ENCODE measurements around the gene AJM1.
A peak's percentile ranks its signal among the peaks of the same experiment; 100 is the strongest.

The AJM1 gene

DNA sequence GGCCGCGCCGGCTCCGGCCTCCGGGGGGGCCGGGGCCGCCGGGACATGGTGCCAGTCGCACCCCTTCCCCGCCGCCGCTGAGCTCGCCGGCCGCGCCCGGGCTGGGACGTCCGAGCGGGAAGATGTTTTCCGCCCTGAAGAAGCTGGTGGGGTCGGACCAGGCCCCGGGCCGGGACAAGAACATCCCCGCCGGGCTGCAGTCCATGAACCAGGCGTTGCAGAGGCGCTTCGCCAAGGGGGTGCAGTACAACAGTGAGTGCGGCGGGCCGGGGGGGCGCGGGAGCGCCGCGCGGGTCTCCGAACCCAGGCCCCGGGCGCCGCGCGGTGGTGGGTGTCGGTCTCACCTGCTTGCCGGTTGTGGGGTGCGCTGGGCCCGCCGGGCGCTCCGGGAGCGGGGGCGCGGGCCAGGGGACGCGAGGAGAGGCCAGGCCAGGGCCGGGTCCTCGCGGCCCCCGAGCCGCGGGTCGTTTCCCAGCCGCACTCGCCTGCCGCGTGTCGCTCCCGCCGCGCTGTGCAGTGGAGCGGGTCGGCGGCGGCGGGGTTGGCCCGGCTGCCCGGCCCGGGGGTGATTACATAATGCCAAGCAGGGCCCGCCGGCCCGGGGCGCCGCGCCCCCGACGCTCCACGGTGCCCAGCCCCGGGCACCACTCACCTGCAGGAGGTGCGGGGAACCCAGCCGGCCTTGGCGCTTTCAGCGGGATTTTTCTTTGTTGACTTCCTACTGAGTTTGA, 34.0 kb upstream of the AJM1 start:
- peak; percentile 72 for DNase-seq (ENCODE audit: low spot score)

DNA sequence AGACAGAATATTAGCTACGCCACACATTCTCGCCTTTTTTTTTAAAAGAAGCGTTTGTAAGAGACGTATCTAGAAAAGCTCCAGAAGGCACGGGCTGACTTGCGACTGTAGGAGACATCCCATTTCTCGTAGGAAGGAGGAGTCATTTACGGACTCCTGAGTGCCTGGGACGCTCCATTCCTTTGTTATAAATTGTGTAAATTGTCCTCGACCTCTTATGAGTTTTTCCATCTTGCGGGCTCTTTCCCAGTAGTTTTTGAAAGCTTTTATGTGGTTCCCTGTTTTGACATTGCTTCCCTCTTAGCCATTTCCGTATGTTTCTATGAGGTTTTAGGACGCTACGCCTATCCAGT, 33.5 kb upstream of the AJM1 start:
- no peak for DNase-seq (ENCODE audit: low spot score)

DNA sequence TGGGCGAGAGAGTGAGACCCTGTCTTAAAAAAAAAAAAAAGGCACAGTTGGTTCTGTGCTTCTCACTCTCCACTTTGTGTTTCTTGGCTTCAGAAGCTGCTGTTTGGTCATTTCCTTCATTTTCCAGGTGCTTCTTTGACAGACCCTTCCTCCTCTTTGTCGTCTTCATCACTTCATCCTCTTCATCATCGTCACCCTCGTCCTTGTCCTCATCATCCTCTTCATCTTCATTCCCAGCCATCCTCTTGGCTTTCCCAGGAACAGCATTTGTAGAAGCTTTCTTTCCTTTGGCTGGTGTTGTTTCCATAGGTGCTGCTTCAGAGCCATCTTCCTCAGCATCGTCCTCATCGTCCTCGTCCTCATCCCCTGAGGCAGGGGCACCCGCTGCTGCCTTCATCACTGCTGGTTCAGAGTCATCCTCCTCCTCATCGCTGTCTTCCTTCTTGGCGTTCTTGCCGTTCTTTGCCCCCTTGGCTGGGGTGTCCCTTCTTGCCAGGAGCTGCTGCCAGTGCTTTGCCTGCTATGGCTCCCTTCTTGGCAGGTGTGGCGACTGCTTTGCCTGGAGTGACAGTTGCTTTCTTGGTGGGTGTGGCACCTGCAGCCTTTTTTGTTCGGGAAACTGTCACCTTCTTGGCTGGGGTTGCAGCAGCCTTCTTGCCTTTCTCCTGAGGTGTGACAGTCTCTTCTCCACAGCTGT, 27.4 kb upstream of the AJM1 start:
- no peak for DNase-seq (ENCODE audit: low spot score)

DNA sequence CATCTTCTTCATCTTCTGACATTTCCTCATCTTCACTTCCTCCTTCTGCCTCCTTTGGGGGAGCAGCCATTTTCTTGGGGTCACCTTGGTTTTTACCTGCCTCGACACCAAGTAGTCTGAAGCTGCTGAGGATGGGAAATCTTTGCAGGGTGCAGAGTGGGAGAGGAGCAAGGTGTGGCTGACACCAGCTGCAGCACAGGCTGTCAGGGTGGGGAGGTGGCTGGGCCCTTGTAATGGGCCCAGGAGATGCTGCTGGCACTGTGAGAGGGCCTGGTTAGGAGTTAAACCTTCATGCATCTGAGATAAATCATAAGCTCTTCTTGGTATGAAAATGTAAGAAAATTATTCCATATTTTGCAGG, 26.9 kb upstream of the AJM1 start:
- no peak for DNase-seq (ENCODE audit: low spot score)

DNA sequence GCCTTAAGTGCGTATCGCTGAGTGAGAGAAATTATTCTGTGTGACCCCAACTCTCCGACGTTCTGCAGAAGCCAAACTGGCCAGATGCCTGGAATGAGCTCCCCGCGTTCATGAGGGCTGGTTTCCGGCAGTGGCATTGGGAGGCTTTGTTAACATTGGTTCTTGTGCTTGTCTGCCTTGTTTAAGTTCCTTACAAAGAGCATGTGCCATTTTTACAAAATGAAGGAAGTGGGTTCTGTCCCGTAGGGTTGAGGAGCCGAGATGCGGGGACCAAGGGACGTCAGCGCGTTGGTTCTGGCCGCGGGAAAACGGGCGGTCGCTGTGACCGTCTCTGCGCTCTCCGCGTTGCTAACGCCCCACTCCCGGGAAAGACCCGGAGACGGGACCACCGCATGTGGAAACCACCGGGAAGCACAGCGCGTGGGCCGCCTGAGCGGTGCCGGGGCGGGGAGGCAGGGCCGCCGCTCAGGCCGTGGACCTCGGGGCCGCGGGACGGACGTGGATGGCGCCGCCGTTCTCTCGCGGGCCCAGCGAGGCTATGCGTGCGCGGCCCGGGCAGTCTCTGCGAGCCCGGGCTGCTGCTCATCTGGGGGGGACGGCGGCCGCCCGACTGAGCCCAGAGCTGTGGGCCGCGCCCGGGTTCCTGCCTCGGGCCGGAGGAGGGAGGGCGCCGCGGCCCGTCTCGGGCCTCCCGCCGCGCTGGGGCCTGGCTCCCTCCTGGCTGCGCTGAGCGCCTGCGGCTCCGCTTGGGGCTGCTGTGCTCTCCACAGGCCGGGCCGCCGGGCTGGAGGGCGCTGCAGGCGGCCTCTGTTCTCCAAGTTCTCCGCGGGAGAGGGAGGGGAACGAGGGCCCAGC, 21.1 kb upstream of the AJM1 start:
- DNase-seq (ENCODE audit: low spot score): no peak

DNA sequence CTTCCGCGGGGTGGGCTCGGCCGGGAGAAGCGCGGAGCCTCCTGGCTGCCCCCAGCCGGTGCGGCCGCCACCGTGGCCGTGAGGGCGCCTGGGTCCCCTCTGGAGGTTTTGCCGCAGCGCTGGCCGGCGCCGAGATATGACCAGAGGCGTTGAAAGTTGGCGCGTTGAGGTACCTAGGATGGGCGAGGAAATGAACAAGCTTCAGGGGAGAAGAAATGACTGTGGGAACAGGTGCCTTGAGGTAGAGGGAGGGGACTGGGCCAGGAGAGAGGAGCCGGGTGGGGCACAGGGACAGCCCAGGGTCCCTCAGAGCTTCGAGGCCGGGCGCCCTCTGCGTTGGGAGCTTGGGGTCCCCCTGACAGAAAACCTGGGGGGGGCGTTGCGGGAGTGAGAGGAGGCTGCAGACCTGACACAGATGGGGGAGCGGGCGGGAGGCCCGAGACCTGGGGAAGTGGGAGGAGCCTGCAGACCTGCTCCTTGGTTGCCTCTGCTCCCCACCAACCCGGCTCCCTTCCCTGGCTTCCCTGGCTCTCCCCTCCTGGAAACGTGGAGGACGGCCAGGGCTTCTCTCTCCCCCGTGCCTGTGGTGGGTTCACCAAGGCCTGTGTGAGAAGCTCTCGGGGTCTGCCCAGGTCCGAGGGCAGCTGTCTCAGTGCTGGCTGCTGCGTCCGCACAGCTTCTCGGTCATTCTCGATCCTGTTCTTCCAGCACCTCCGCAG, 20.3 kb upstream of the AJM1 start:
- DNase-seq (ENCODE audit: low spot score): no peak

DNA sequence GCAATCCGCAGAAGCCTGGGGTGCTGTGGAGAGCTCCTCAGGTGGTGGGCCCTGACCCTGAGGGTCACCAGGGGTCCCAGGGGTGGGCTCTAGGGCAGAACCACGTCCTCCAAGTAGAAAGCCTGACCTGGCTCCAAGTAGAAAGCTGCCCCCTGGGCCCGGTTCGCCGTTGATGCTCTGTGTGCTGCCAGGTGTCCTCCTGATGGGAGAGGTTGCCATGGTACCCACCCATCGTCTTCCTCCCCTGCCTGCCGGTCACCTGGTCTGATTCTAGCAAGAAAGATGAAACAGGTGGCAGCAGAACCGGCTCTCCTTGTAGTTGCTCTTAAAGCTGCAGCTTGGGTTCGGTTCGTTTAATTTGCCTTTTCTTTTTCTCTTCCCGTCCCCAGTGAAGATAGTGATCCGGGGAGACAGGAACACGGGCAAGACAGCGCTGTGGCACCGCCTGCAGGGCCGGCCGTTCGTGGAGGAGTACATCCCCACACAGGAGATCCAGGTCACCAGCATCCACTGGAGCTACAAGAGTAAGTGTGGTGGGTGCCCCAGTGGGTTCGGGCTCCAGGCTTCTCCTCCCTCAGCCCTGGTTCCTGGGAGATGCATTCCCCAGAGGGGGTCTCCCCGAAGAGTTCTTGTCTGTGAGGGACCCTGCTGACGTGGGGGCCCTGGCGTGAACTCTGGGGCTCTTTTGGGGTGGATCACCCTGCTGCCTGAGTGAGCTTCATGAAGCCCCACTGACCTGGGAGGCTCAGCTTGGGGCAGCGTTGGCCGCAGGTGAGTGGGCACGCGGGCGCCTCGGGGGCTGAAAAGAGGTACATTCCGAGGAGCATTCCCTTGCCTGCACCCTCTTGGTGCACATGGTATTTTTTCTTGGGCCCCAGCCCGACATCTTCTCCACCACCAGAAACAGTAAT, 18.9 kb upstream of the AJM1 start:
- no peak for DNase-seq (ENCODE audit: low spot score)

DNA sequence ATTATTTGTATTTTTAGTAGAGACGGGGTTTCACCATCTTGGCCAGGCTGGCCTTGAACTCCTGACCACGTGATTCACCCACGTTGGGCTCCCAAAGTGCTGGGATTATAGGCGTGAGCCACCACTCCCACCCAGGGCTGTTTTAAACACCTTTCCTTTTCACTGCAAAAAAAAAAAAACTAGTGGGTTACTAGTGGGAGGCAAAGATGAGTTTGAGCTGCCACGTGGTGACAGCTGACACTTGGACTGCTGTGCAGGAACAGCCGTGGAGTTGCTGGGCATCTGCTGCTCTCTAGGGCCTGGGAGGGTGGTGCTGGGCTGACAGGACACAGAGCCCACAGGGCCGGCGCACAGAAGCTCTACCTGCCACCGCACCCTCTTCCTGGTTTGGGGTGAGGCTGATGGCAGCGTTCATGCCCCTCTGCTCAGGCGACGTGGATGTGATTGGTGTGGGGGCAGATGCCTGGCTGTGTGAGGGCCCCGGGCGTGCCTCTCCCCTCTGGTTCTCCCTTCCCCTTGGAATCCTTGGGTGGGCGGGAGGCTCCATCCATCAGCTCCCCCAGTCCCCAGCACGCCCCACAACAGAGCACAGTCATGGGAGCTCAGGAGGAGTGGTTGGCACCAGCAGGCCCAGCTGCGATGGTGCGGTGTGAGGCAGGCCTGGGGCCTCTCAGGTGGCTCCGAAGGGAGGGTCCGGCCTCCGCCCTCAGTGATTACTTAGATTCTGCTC, 17.6 kb upstream of the AJM1 start:
- no peak for DNase-seq (ENCODE audit: low spot score)

DNA sequence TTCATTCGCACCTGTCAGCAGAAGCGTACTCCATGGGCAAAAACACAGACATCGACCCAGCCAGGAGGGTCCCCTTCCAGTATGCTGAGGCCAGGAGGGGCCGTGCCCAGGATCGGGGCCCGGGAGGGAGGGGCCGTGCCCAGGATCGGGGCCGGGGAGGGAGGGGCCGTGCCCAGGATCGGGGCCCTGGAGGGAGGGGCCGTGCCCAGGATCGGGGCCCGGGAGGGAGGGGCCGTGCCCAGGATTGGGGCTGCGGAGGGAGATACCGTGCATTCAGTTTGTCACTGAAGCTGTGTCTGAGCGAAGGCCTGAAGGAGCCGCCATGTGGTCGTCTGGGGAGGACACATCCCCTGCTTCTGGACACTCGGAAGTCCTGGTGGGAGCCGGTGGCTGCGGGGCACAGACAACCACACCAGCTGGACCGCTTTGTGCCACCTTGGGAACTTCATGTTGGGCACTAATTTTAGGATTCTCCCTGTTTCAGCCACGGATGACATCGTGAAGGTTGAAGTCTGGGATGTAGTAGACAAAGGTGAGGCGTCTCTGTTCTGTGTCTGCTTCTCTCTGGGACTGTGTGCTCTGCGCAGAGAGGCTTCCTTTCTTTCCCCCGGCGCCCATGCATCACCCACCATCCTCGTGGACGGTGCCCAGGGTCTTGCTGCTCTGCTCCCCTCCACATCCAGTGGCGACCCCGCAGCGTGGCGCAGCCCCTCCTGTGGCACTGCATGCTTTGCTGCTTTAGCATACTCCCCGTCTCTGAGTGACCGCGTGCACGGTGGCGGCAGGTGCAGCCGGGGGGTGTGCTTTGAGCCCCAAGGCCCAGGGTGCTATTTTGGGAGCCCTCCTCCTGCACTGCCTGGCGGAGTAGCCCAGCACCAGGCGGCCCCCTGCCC, 16.7 kb upstream of the AJM1 start:
- no peak for DNase-seq (ENCODE audit: low spot score)

DNA sequence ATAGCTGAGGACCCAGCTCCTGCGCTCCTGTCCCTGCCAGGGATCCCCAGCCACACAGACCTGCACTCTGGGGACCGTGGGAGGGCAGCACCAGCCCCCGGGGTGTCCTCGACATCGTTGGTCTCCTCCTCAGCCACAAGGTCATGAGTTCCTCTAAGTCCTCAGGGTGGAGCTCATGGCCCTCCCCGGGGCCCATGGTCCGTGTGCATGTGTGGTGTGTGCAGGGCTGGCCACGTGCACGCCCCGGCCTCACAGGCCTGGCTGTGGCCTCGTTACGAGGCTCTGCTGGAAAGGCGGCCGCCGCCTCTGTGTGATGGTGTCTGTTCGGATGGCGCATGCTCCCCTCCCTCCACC, 16.1 kb upstream of the AJM1 start:
- DNase-seq (ENCODE audit: low spot score): no peak

DNA sequence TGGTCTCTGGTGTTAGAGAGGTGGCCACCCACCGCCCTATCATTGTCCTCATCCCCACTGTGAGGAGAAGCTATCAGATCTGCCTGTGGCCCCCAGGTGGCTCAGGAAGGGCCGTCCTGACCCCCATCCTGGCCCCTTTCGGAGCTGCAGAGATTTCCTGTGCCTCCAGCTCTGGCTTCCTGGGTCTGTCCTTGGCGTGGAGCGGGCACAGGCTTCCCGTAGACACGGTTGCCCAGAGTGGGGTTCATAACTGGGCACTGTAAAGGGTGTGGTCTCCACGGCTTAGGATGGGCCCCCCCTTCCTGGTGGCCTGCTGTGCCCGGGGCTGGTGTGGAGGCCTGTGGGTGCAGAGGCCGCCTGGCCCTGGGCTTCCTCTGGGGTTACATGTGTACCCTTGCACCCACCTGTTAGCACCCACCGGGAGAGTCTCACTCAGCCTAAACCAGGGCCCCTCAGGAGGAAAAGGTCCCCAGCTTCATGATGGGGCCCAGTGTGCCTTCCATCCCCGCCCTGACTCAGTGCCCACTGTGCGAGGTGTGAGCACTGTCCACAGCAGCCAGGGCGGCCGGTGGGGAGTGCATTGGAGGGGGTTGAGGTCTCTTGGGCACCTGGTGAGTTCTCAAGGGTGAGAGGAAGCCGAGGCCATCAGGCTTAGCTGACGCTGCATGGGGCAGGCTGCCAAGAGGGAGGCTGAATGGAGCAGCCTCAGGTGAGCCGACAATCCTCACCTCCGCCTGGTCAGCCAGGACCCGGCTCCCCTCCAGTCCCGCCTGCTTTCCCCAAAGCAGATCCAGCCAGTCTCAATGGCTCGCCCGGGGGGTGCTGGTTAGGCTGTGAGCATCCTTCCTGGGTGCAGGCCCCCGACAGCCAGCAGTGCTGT, 15.3 kb upstream of the AJM1 start:
- DNase-seq (ENCODE audit: low spot score): no peak

DNA sequence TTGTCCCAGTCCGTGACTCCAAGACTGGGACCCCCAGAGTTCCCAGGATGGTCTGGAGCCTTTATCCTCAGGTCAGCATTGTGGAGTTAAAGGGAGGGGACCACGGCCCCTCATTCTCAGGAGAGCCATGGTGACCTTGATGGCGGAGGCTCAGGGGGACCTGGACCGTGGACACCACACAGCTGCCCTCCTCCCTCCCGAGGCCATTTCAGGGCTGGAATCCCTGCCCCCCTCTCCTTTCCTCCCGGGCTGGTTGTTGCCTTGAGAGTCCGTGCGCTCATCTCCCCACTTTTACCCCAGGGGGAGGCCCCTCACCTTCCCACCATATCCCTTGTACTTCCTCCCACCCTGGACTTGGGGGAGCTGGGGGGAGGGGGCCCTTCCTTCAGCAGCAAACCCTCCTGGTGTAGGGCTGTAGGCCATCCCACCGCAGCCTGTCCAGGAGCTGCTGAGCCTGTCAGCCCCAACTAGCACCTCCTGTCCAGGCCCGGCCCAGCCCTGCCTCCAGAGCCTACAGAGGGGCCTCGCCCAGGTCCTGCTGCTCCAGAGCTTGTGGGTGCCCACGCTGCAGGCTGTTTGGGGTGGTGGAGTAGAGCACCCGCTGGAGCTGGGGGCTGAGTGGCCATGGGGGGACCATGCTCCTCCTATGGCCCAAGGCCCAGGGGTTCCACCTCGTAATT, 14.3 kb upstream of the AJM1 start:
- no peak for DNase-seq (ENCODE audit: low spot score)

DNA sequence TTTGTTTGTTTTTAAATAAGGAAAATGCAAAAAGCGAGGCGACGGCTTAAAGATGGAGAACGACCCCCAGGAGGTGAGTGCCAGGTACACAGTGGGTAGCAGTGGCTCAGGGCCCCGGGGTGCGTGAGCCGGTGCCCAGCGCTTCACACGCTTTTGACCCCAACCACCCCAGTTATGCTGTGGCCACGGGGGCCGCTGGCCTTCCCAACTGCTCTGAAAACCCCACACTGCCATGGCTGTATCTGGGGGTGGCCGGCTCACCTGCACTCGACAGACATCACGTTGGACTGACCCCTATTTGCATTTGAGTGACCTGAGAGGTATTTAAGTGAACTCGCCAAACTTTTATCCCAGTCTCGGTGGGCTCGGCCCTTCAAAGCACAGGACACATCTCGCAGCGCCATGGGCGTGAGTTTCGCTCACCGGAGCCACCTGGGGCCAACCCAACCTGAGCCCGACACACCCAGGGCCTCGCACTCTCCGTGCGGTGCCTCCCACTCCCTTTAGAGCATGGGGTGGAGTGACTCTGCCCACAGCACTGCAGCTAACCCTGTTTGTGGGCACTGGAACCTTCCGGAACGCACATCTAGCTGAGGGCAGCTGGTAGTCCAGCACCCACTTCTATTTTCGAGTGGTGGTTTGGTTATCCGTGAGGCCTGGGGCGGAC, 13.7 kb upstream of the AJM1 start:
- DNase-seq (ENCODE audit: low spot score): no peak

DNA sequence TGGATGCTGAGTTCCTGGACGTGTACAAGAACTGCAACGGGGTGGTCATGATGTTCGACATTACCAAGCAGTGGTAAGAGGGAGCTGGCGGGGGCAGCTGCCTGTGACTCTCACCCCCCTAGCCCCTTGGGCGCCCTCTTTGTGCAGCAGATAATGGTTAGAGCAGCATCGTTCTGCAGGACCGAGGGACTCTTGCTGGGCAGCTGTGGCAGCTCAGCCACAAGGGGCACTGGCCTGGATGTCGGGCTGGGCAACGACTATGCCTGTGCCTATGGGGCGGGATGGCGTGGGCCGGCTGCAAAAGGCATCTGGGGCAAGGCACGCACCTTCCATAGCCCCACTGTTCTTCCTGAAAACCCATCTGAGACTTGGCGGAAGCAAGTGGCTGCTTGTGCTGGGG, 12.9 kb upstream of the AJM1 start:
- no peak for DNase-seq (ENCODE audit: low spot score)

DNA sequence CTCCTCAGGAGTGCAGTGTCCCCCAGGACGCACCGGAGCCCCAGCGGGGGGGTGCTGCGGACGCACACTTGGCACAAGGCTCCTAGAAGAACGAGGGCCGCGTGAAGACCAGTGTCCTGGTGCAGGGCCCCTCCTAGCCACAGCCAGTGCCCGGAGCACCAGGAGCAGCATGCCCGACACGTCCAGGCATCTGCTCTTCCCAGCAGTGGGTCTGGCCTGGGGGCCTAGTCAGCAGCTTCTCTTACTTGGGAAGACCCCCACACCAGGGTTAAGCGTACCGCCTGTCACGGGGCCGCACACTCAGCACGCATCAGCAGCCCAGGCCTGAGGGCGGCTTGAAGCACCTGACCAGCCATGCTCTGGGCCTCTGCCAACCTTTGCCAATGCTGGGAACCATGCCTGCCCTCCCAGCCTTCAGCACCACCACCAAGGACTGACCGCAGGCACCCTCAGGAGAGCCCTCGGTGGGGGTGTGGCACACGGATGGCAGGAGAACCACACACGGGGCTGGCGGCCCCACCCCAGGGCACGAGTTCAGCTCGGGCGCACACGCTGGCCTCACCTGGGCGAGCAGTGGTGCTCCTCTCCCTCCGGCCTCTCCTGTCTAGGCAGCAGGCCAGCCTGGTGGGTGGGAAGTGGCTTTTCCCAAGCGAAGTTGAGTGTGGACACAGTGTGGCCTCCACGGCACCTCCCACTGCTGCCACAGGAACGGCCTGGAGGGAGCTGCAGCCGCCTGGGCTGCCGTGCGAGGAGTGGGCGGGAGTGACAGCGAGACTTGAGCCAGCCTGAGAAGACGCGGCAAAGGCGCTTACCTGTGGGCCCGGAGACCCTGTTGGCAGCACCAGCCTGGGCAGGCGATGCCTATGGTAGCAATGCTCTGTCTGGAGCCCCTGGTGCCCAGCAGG, 12.0 kb upstream of the AJM1 start:
- no peak for DNase-seq (ENCODE audit: low spot score)

DNA sequence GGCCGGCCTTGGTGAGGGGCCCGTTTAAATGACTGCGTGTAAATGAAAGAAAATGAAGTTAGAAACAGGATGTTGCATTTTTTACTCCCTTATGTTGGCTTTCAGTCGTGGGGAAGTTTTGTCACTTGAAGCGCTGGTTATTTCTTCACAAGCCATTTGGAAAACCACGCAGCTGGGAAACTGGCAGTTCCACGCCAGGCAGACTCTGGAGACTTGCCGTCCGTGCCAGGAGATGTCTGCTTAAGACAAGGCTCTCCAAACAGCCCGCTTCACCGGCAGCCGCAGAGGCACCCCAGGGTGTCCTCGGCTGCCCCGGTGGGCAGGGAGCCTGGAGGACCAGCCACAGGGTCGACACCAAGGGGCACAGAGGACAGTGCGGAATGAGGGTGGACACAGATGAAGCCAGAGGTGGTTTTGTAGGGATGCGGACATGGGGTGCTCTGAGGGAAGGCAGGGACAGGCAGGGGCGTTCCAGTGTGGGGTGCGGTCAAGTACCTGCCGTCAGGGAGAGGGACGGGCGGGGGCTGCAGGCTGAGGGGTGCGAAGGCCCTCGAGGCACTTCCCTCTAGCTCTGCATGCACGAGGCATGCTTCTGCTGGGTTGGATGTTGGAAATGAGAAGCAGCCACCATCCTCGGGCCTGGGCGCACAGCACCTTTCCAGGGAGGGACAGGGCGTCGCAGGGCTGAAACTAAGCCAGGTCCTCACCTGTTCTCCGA, 11.1 kb upstream of the AJM1 start:
- DNase-seq (ENCODE audit: low spot score): no peak

All from left forelimb (tissue), 1 donor.